ENCODE results near the gene VIPR2.

DNA sequence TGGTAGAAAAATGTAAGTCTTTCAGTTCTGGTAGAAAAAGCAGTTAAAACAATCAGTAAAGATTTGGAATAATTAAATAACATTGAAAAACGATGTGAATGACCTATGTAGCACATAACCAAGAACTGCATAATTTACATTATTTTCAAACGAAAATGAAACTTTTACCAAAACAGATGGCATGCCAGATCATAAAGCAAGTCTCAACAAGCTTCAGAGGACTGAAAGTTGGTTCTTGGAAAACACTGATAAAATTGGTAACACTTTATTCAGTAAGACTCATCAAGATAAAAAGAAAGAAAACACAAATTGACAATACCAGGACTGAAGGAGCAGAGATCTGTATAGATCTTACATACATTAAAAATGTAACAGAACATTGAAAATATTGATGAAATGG is 92.8 kb downstream of the VIPR2 start:
- TF ChIP-seq TAF1 (IDR thresholded peaks at IDR 0.05; ENCODE audit: low read depth, low read length) (no peak), POLR2A (IDR thresholded peaks at IDR 0.05; ENCODE audit: low read depth, low read length) (no peak), SPI1 (IDR thresholded peaks at IDR 0.05; ENCODE audit: low read depth, low read length) (no peak)
